HepG2 (cell line): ENCODE results near the gene BSN. TPM values are rescaled to one million over a fixed set of nuclear protein-coding genes. Genes with fewer than 3 reads are reported as not detected.
A peak's percentile ranks its signal among the peaks of the same experiment; 100 is the strongest.

Experiments
- ATAC-seq: fragments of 200-7000 bp; cut with Tn5 transposase; 3 replicates; pipeline ENCODE4 v1.9.1; 2020; ENCODE audit warnings: mild to moderate bottlenecking, moderate library complexity
- BruUV-seq: library from RNA; stranded (reverse); fragments of 400-500 nt; replicated peaks from 2 replicates; lab custom pipeline; 2021; lab: Mats Ljungman, UMichigan
- CTCF ChIA-PET: fragments of 300-600 bp; formaldehyde crosslinking; extraction: SDS; loops from one replicate; lab custom pipeline; 2021; ENCODE audit warnings: low total read pairs, inconsistent platforms, low intra/inter-chr PET ratio; lab: Yijun Ruan, JAX
- POLR2A ChIA-PET: fragments of 350-600 bp; sonication (Branson Sonifier 250); formaldehyde crosslinking; loops from one replicate; lab custom pipeline; 2020; ENCODE audit warnings: antibody characterized with exemption, inconsistent platforms; lab: Yijun Ruan, JAX
- DNase-seq: peaks from one replicate; pipeline ENCODE4 v3.0.0-alpha.2; 2015; ENCODE audit warnings: low spot score
- FAIRE-seq: peaks from 3 replicates; lab custom pipeline; 2011; peaks lifted over from hg19 to GRCh38; lab: Jason Lieb, UNC
- H2AFZ ChIP-seq: one replicate; pipeline ENCODE4 v1.6.1; 2011; ENCODE audit warnings: low read length, inconsistent platforms
- H3K27ac ChIP-seq: fragments of 300-600 bp; 3 replicates; pipeline ENCODE4 v1.8.0; 2011; ENCODE audit warnings: mixed run types, mild to moderate bottlenecking, mixed read lengths, low read length, inconsistent platforms; ENCODE audit not compliant: insufficient read depth; ENCODE audit errors: extremely low read length
- H3K27me3 ChIP-seq, 2 experiments: fragments of 200-600 bp in 1 of 2; 2 replicates in 1 of 2; 3 replicates in 1 of 2; pipeline versions ENCODE4 v1.6.0 to v1.8.0; 2011; ENCODE audit warnings: low read length in 2 of 2, mild to moderate bottlenecking in 2 of 2, moderate library complexity in 2 of 2, inconsistent platforms in 1 of 2; ENCODE audit not compliant: insufficient read depth in 2 of 2, control insufficient read depth in 1 of 2
- H3K36me3 ChIP-seq, 2 experiments: fragments of 200-600 bp in 1 of 2; replicated peaks in 1 of 2; 2 replicates in 1 of 2; 3 replicates in 1 of 2; pipeline versions ENCODE4 v1.5.1 to v1.8.0; 2011; ENCODE audit warnings: low read length in 2 of 2, inconsistent platforms in 1 of 2; ENCODE audit not compliant: insufficient read depth in 2 of 2, control insufficient read depth in 1 of 2
- H3K4me1 ChIP-seq: 2 replicates; pipeline ENCODE4 v1.5.1; 2012; ENCODE audit warnings: low read length, inconsistent platforms; ENCODE audit not compliant: insufficient read depth
- H3K4me2 ChIP-seq: 2 replicates; pipeline ENCODE4 v1.6.0; 2011; ENCODE audit warnings: low read depth, low read length, inconsistent platforms
- H3K4me3 ChIP-seq, 3 experiments: fragments of 200-600 bp in 1 of 3; sonication (generic), shearing (Covaris generic) in 1 of 3; replicated peaks in 1 of 3; 2 replicates each; pipeline ENCODE4 v1.5.1; 2011 to 2016; ENCODE audit warnings: low read length in 3 of 3, inconsistent platforms in 2 of 3, low read depth in 2 of 3, mild to moderate bottlenecking in 2 of 3, control low read depth in 1 of 3, mixed read lengths in 1 of 3; ENCODE audit not compliant: insufficient read depth in 1 of 3
- H3K79me2 ChIP-seq: one replicate; pipeline ENCODE4 v1.6.1; 2011; ENCODE audit warnings: low read length, inconsistent platforms; ENCODE audit not compliant: insufficient read depth
- H3K9ac ChIP-seq: 2 replicates; pipeline ENCODE4 v1.6.0; 2011; ENCODE audit warnings: mild to moderate bottlenecking, low read depth, low read length, inconsistent platforms; ENCODE audit not compliant: insufficient read depth
- H3K9me3 ChIP-seq: 2 replicates; pipeline ENCODE4 v1.5.1; 2012; ENCODE audit warnings: mild to moderate bottlenecking, low read length
- H4K20me1 ChIP-seq: 2 replicates; pipeline ENCODE4 v1.6.0; 2011; ENCODE audit warnings: inconsistent platforms, mild to moderate bottlenecking, low read length, moderate library complexity; ENCODE audit not compliant: insufficient read depth
- CTCF ChIP-seq: sonication (generic); formaldehyde crosslinking; IDR thresholded peaks from 2 replicates; pipeline ENCODE4 v1.5.0; 2020; ENCODE audit warnings: mild to moderate bottlenecking, missing genetic modification reagents, moderate library complexity
- HOXA9 ChIP-seq: sonication (generic); formaldehyde crosslinking; IDR thresholded peaks from 2 replicates; pipeline ENCODE4 v1.8.1; 2022; ENCODE audit warnings: missing genetic modification reagents, mild to moderate bottlenecking, moderate library complexity, borderline replicate concordance
- PATZ1 ChIP-seq: sonication (generic); formaldehyde crosslinking; IDR thresholded peaks from 2 replicates; pipeline ENCODE4 v1.4.0; 2020; ENCODE audit warnings: missing genetic modification reagents
- SMC3 ChIP-seq: IDR thresholded peaks from 2 replicates; pipeline ENCODE4 v1.6.1; 2011; ENCODE audit warnings: low read length, improper control_type of control experiment
- STAG1 ChIP-seq: sonication (generic); formaldehyde crosslinking; IDR thresholded peaks from 2 replicates; pipeline ENCODE4 v1.4.0; 2020; ENCODE audit warnings: missing genetic modification reagents
- ZNF121 ChIP-seq: sonication (generic); formaldehyde crosslinking; IDR thresholded peaks from 2 replicates; pipeline ENCODE4 v1.5.0; 2020; ENCODE audit warnings: mild to moderate bottlenecking, missing genetic modification reagents
- WGBS: methylation state at CpG from one replicate; pipeline ENCODE4 v1.1.6; 2017; ENCODE audit warnings: low lambda C conversion rate; 5-methylcytosine and 5-hydroxymethylcytosine counted together
- in situ Hi-C: cut with HindIII; loops from 2 replicates; pipeline ENCODE4 v1.10.0; 2017; ENCODE audit warnings: low pct_unique_long_range_greater_than_20kb; ENCODE audit not compliant: extremely low pct_ligation_motif_present
- intact Hi-C: fragments of 100-400 bp; cut with micrococcal nuclease; formaldehyde crosslinking; loops from one replicate; pipeline ENCODE4 v1.10.0; 2022; ENCODE audit not compliant: unreplicated experiment
- polyA plus RNA-seq, 8 experiments: library from polyadenylated mRNA; depleted of rRNA in 3 of 8; stranded (reverse) in 7 of 8; unstranded in 1 of 8; fragments of >200 nt; fragmentation: Illumina TruSeq in 4 of 8; extraction: Trizol in 4 of 8; gene quantifications; 2 replicates each; pipeline versions ENCODE4 v1.2.1 to v1.2.3, GENCODE V29; 2011 to 2016; ENCODE audit warnings: low read depth in 4 of 8, missing spikeins in 1 of 8, mixed read lengths in 1 of 8; ENCODE audit not compliant: insufficient read depth in 1 of 8
- total RNA-seq, 5 experiments: library from RNA; depleted of rRNA; stranded (reverse); fragments of >200 nt; fragmentation: Illumina TruSeq; extraction: Trizol; gene quantifications; 2 replicates each; pipeline ENCODE4 v1.2.3, GENCODE V29; 2016; ENCODE audit warnings: low read depth in 1 of 5
- TF ChIP-seq, protein P1 (sequence below): sonication (generic); formaldehyde crosslinking; IDR thresholded peaks from 2 replicates; pipeline ENCODE4 v1.9.0; 2021; ENCODE audit warnings: missing genetic modification reagents, borderline replicate concordance

The BSN gene
- total and polyA plus RNA-seq, 2 of the 13 experiments (the other 11 are each of a cell fraction or from before 2014, with no cell fraction given) = 0.42 to 0.86 TPM

GRCh38 chr3:49566312-49566711 lies 12.0 kb downstream of the BSN start:
- Histone ChIP-seq H3K4me1 (peaks cover 40% of the 10 kb centered on the region), H3K79me2 (no peaks in the 10 kb centered on the region), H3K4me3 (no peak overlapping the region), H4K20me1 (no peaks in the 10 kb centered on the region), H3K27ac (no peak overlapping the region), H2AFZ (no peak overlapping the region), H3K27me3 (no peaks in the 10 kb centered on the region), H3K4me2 (no peak overlapping the region), H3K36me3 (no peaks in the 10 kb centered on the region), H3K9me3 (no peaks in the 10 kb centered on the region), H3K9ac (no peak overlapping the region)
- in situ Hi-C loops = loop anchor here (10.0 kb wide), 1 partner anchor 108 kb away; the partner anchor contains the start of gene APEH
- 88% methylated on average over 2 of the region's 2 CpGs for WGBS
- intact Hi-C loops = no loop called here
- no peak for ATAC-seq
- no peak for DNase-seq
- POLR2A ChIA-PET = no interaction called here
- TF ChIP-seq PATZ1 (CRISPR knock-in tag) (0 out of 2 replicates have a peak, but pooled peaks have one; percentile 31), ZNF121 (CRISPR knock-in tag) (peak; percentile 86), STAG1 (CRISPR knock-in tag) (peak; percentile 57), CTCF (CRISPR knock-in tag) (peak; percentile 58), HOXA9 (CRISPR knock-in tag) (no peak), SMC3 (peak; percentile 46; the same call in 1 of the 2 replicates)
- TF ChIP-seq, protein P1, sequence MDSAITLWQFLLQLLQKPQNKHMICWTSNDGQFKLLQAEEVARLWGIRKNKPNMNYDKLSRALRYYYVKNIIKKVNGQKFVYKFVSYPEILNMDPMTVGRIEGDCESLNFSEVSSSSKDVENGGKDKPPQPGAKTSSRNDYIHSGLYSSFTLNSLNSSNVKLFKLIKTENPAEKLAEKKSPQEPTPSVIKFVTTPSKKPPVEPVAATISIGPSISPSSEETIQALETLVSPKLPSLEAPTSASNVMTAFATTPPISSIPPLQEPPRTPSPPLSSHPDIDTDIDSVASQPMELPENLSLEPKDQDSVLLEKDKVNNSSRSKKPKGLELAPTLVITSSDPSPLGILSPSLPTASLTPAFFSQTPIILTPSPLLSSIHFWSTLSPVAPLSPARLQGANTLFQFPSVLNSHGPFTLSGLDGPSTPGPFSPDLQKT (CRISPR knock-in tag) = no peak
- no TSS peak for BruUV-seq
- FAIRE-seq = peak; percentile 71
- CTCF ChIA-PET = interaction anchor here (2.3 kb wide), 1 partner anchor 105 kb away, joined by 10 read pairs; no protein-coding TSS in a partner anchor
